ENCODE measurements around the gene NTSR1. TPM values are rescaled to one million over a fixed set of nuclear protein-coding genes. Genes with fewer than 3 reads are reported as not detected.

Gene NTSR1
- total RNA-seq, 6 experiments from 2014 or later = 0.04 to 0.74 (median 0.09) TPM; not detected in 2

GRCh38 chr20:62716198-62716940 is 7.7 kb downstream of the NTSR1 start:
- Histone ChIP-seq H3K4me3 (no peak overlapping the region), H3K27ac (no peak overlapping the region), H3K9me3 (no peaks in the 10 kb centered on the region), H3K27me3 (no peaks in the 10 kb centered on the region), H3K4me1 (no peaks in the 10 kb centered on the region), H3K36me3 (no peaks in the 10 kb centered on the region)
- TF ChIP-seq CTCF (IDR thresholded peaks at IDR 0.05) (no peak), POLR2A (IDR thresholded peaks at IDR 0.05) (no peak)
- DNase-seq = peak in 1 of 3 donors; percentile 33
- no peak for ATAC-seq
- 38% methylated on average over 15 of the region's 30 CpGs for WGBS (ENCODE audit: insufficient coverage, low coverage, low lambda C conversion rate, missing lambda C conversion rate)
- intact Hi-C loops (cut with DNase I) = no loop called here

GRCh38 chr20:62716941-62717310 is 8.3 kb downstream of the NTSR1 start:
- no peaks in the 10 kb centered on the region for H3K4me1 ChIP-seq
- TF ChIP-seq CTCF (IDR thresholded peaks at IDR 0.05) (no peak), POLR2A (IDR thresholded peaks at IDR 0.05) (no peak)
- no peaks in the 10 kb centered on the region for H3K27me3 ChIP-seq
- DNase-seq (peak in 1 of 3 donors; percentile 35), ATAC-seq (peak in 1 of 4 donors; percentile 20)
- no CpG with 5 or more reads among the region's 11 CpGs for WGBS (ENCODE audit: insufficient coverage, low coverage, low lambda C conversion rate, missing lambda C conversion rate)
- intact Hi-C loops (cut with DNase I) = no loop called here
- H3K4me3 ChIP-seq = no peak overlapping the region
- H3K27ac ChIP-seq = no peak overlapping the region
- no peaks in the 10 kb centered on the region for H3K9me3 ChIP-seq
- no peaks in the 10 kb centered on the region for H3K36me3 ChIP-seq

GRCh38 chr20:62717933-62718332 is 9.3 kb downstream of the NTSR1 start:
- DNase-seq (peak in 1 of 3 donors; percentile 44), ATAC-seq (no peak)
- Histone ChIP-seq H3K27me3 (no peaks in the 10 kb centered on the region), H3K36me3 (no peaks in the 10 kb centered on the region), H3K9me3 (no peaks in the 10 kb centered on the region), H3K4me1 (no peaks in the 10 kb centered on the region), H3K27ac (no peak overlapping the region), H3K4me3 (no peak overlapping the region)
- intact Hi-C loops (cut with DNase I) = no loop called here
- WGBS (ENCODE audit: insufficient coverage, low coverage, low lambda C conversion rate, missing lambda C conversion rate) = 50% methylated on average over 6 of the region's 18 CpGs
- TF ChIP-seq CTCF (IDR thresholded peaks at IDR 0.05) = no peak
- TF ChIP-seq POLR2A (IDR thresholded peaks at IDR 0.05) = no peak

GRCh38 chr20:62718546-62718945 is 9.9 kb downstream of the NTSR1 start:
- Histone ChIP-seq H3K27me3 (no peaks in the 10 kb centered on the region), H3K4me1 (no peaks in the 10 kb centered on the region), H3K36me3 (no peaks in the 10 kb centered on the region), H3K27ac (no peak overlapping the region), H3K9me3 (no peaks in the 10 kb centered on the region), H3K4me3 (no peak overlapping the region)
- WGBS (ENCODE audit: insufficient coverage, low coverage, low lambda C conversion rate, missing lambda C conversion rate) = 62% methylated on average over 5 of the region's 12 CpGs
- intact Hi-C loops (cut with DNase I) = no loop called here
- DNase-seq (peak in 1 of 3 donors; percentile 15), ATAC-seq (no peak)
- TF ChIP-seq CTCF (IDR thresholded peaks at IDR 0.05) (no peak), POLR2A (IDR thresholded peaks at IDR 0.05) (no peak)

Data from right lobe of liver (tissue), 6 donors.